Ovary (tissue), 3 donors: ENCODE results near the gene GDF15.

Experiments
- EP300 ChIP-seq: sonication (generic); formaldehyde crosslinking; IDR thresholded peaks from one replicate; pipeline ENCODE4 v1.6.1; 2017; ENCODE audit warnings: antibody characterized with exemption
- TF ChIP-seq, protein P1 (sequence below), 3 donors: fragments of 450-650 bp in 2 of 3; fragments of 200-600 bp in 1 of 3; IDR thresholded peaks; one replicate each; pipeline versions ENCODE4 v1.5.1 to v1.8.0; 2016 to 2022; ENCODE audit warnings: antibody characterized with exemption in 3 of 3, mild to moderate bottlenecking in 1 of 3
- donor health status: DM: no; HTN: no; CAD: no.

DNA sequence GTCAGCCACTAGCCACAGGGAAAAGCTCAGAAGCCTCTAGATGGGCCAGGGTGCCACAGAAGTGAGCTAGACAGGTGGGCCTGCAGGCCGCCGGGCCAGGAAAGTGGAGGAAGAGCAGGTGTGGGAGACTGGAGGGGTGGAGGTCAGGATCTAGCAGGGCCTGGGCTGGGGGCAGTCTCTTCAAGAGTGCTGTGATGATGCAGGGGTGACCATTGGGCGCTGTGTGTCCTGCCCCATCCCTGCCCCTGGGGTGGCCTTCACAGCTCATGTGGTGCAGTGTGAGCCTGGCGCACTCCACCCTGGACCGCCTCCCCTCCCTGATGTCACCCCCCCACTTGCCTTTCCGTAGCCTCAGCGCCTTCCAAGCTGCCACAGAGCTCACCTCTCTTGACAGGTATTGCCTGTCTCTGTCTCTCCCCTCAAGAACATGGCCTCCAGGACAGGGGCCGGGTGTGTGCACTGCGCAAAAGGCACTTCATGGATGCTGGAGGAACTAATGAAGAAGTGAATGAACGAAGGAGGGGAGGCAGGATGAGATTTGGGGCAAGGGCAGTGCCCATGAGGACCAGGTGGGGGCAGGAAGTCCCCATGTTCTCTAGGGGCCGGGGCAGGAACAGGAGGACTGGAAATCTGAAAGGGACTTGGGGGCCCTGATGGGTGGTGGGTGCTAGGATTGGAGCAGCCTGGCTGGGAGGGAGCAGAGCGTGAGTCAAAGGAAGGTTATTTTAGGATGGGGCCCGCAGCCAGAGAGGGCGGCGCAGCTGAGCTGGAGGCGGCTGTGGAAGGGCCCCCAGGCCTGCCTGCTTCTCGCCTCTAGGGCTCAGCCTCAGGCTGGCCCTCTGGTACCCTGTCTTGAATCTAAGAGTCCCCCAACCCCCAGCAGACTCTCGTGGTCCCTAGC, 39.8 kb downstream of the GDF15 start:
- TF ChIP-seq, protein P1, sequence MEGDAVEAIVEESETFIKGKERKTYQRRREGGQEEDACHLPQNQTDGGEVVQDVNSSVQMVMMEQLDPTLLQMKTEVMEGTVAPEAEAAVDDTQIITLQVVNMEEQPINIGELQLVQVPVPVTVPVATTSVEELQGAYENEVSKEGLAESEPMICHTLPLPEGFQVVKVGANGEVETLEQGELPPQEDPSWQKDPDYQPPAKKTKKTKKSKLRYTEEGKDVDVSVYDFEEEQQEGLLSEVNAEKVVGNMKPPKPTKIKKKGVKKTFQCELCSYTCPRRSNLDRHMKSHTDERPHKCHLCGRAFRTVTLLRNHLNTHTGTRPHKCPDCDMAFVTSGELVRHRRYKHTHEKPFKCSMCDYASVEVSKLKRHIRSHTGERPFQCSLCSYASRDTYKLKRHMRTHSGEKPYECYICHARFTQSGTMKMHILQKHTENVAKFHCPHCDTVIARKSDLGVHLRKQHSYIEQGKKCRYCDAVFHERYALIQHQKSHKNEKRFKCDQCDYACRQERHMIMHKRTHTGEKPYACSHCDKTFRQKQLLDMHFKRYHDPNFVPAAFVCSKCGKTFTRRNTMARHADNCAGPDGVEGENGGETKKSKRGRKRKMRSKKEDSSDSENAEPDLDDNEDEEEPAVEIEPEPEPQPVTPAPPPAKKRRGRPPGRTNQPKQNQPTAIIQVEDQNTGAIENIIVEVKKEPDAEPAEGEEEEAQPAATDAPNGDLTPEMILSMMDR (IDR thresholded peaks at IDR 0.05): peak in 2 of 3 donors; percentile 9 to 10
- TF ChIP-seq EP300: no peak
